ENCODE data around the gene DNAH7.

DNA sequence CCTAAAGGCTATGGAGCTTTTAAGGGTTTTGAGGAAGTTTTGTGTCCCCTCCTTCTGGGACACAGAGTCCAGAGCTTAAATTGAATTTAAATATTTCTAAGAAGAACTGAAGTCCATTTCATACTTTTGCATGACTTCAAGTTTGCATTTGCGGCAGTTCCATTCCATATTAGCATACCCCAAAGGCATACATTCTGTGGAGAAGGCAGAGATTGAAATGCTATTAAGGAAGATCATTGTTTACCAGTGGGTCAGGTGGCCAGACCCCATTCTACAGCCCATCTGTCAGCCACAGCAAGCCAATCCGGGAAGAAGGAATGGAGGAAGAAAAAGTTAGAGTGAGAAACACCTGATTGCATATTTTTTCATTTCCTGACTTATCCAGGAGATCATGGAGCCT lies 75.0 kb downstream of the DNAH7 start:
- TF ChIP-seq CTCF (conservative IDR thresholded peaks at IDR 0.05 in 1 of 2, IDR thresholded peaks at IDR 0.05 in 1 of 2; ENCODE audit: low read depth in 1 of 2, low read length in 2 of 2) (no peak), EZH2 (IDR thresholded peaks at IDR 0.05; ENCODE audit: low read length, missing control alignments) (no peak)

All from fibroblast of lung (primary cell).